Gastroesophageal sphincter (tissue), 3 donors: ENCODE results near the gene FSD2.

ENCODE experiments used
- CTCF ChIP-seq, 4 experiments: fragments of 200-600 bp in 2 of 4; fragments of 450-650 bp in 2 of 4; sonication (generic) in 1 of 4; IDR thresholded peaks; one replicate each; pipeline ENCODE4 v1.5.1; 2017 to 2019; ENCODE audit warnings: antibody characterized with exemption in 4 of 4, mild to moderate bottlenecking in 2 of 4, moderate library complexity in 2 of 4
- POLR2A ChIP-seq, 2 donors: fragments of 450-650 bp; IDR thresholded peaks; one replicate each; pipeline ENCODE4 v1.6.1; 2017; ENCODE audit warnings: antibody characterized with exemption in 2 of 2, mild to moderate bottlenecking in 2 of 2, moderate library complexity in 1 of 2

GRCh38 chr15:82807920-82808633, 2.2 kb upstream of the FSD2 start:
- no peak for TF ChIP-seq POLR2A (IDR thresholded peaks at IDR 0.05)
- TF ChIP-seq CTCF (IDR thresholded peaks at IDR 0.05): no peak
